CD4-positive, alpha-beta T cell (primary cell): Measurements from ENCODE around the gene MACROD2. TPM values are rescaled to one million over a fixed set of nuclear protein-coding genes. Genes with fewer than 3 reads are reported as not detected.
"Not testable (repeated sequence)": the region's sequence is repeated elsewhere in the genome, so short reads cannot be mapped to it uniquely, and the experiment has no call there.

Experiments
- ATAC-seq: fragments of 200-7000 bp; cut with Tn5 transposase; one replicate; pipeline ENCODE4 v1.10.0; 2022; ENCODE audit warnings: mild to moderate bottlenecking; ENCODE audit not compliant: poor library complexity
- CTCF ChIA-PET: fragments of 350-600 bp; sonication (Branson Sonifier 250); formaldehyde crosslinking; loops from one replicate; lab custom pipeline; 2021; ENCODE audit warnings: antibody characterized with exemption, inconsistent platforms; lab: Charles Lee
- POLR2A ChIA-PET: fragments of 350-600 bp; sonication (Branson Sonifier 250); formaldehyde crosslinking; loops from one replicate; lab custom pipeline; 2021; ENCODE audit warnings: antibody characterized with exemption, inconsistent platforms; lab: Charles Lee
- DNase-seq, 14 experiments: peaks; one replicate each; pipeline ENCODE4 v3.0.0-alpha.2; 2013 to 2020; ENCODE audit warnings: mixed read lengths in 2 of 14
- H3K27ac ChIP-seq, 2 donors: one replicate each; pipeline versions ENCODE4 v1.5.1 to v1.7.0; 2013; ENCODE audit warnings: low read length in 2 of 2, low read depth in 1 of 2, mild to moderate bottlenecking in 1 of 2
- H3K27me3 ChIP-seq, 2 experiments: 1 replicate in 1 of 2; 2 replicates in 1 of 2; pipeline versions ENCODE4 v1.6.1 to v1.7.0; 2013; ENCODE audit warnings: low read length in 2 of 2, control low read depth in 1 of 2, mild to moderate bottlenecking in 1 of 2, moderate library complexity in 1 of 2; ENCODE audit not compliant: insufficient read depth in 2 of 2, control insufficient read depth in 1 of 2
- H3K36me3 ChIP-seq: one replicate; pipeline ENCODE4 v1.6.1; 2013; ENCODE audit warnings: low read length, control low read depth; ENCODE audit not compliant: insufficient read depth
- H3K4me1 ChIP-seq: one replicate; pipeline ENCODE4 v1.6.1; 2013; ENCODE audit warnings: low read length, control low read depth; ENCODE audit not compliant: insufficient read depth
- H3K4me3 ChIP-seq: one replicate; pipeline ENCODE4 v1.5.1; 2013; ENCODE audit warnings: mild to moderate bottlenecking, low read length, moderate library complexity
- H3K9me3 ChIP-seq, 2 experiments: 1 replicate in 1 of 2; 2 replicates in 1 of 2; pipeline versions ENCODE4 v1.6.1 to v1.7.0; 2013; ENCODE audit warnings: low read length in 2 of 2, mild to moderate bottlenecking in 2 of 2, control low read depth in 1 of 2, moderate library complexity in 1 of 2; ENCODE audit not compliant: control insufficient read depth in 1 of 2, insufficient read depth in 1 of 2
- H3K27ac Mint-ChIP-seq: one replicate; pipeline ENCODE4 v1.8.0; 2020; ENCODE audit warnings: mixed read lengths
- H3K27me3 Mint-ChIP-seq: one replicate; pipeline ENCODE4 v1.8.0; 2021; ENCODE audit warnings: mixed read lengths
- H3K36me3 Mint-ChIP-seq: one replicate; pipeline ENCODE4 v1.8.0; 2021; ENCODE audit warnings: low read depth, mixed read lengths
- H3K4me1 Mint-ChIP-seq: one replicate; pipeline ENCODE4 v1.8.0; 2021; ENCODE audit warnings: low read depth, mixed read lengths
- H3K4me3 Mint-ChIP-seq: one replicate; pipeline ENCODE4 v1.8.0; 2020; ENCODE audit warnings: mild to moderate bottlenecking, mixed read lengths
- H3K9me3 Mint-ChIP-seq: one replicate; pipeline ENCODE4 v1.8.0; 2020; ENCODE audit warnings: mixed read lengths
- intact Hi-C, 2 experiments: fragments of 100-400 bp; cut with DNase I in 1 of 2; cut with micrococcal nuclease in 1 of 2; formaldehyde crosslinking; loops; one replicate each; pipeline versions ENCODE4 v1.15.1 to v1.9.0; 2023 to 2025; cut with DNase I, micrococcal nuclease
- total RNA-seq, 174 experiments: library from RNA in 2 of 174; stranded (reverse) in 2 of 174; gene quantifications; one replicate each; pipeline ENCODE4 v1.2.3 and lab custom pipeline; 2021 to 2026
- TF ChIP-seq, protein P1 (sequence below): fragments of 200-600 bp; IDR thresholded peaks from one replicate; pipeline ENCODE4 v1.8.0; 2022; ENCODE audit warnings: antibody characterized with exemption, mild to moderate bottlenecking

The MACROD2 gene
- total RNA-seq, 2 experiments from 2014 or later: not detected

DNA sequence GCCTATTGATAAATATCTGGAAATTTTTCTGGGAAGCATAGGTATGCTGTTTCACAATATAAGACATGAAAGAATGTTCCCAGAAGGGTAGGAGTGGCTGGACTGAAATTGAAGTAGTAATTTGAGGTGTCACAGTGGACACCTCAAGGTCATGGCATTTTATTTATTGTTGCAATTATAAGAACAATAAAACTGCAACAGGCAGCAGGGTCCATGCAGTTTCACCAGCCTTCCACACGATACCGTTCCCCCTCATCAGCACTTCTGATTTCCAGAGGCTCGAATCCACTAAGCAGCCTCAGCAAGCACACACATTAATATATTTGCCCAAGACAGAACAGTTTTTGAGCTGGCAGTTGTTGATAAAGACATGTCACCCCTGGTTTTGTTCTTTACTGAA, 1540.5 kb downstream of the MACROD2 start:
- H3K27me3 Mint-ChIP-seq: no peaks in the 10 kb centered on the region
- H3K27ac Mint-ChIP-seq: no peak overlapping the region
- TF ChIP-seq, protein P1, sequence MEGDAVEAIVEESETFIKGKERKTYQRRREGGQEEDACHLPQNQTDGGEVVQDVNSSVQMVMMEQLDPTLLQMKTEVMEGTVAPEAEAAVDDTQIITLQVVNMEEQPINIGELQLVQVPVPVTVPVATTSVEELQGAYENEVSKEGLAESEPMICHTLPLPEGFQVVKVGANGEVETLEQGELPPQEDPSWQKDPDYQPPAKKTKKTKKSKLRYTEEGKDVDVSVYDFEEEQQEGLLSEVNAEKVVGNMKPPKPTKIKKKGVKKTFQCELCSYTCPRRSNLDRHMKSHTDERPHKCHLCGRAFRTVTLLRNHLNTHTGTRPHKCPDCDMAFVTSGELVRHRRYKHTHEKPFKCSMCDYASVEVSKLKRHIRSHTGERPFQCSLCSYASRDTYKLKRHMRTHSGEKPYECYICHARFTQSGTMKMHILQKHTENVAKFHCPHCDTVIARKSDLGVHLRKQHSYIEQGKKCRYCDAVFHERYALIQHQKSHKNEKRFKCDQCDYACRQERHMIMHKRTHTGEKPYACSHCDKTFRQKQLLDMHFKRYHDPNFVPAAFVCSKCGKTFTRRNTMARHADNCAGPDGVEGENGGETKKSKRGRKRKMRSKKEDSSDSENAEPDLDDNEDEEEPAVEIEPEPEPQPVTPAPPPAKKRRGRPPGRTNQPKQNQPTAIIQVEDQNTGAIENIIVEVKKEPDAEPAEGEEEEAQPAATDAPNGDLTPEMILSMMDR: no peak
- DNase-seq (no peak), ATAC-seq (no peak)
- no peak overlapping the region for H3K4me3 Mint-ChIP-seq
- no peaks in the 10 kb centered on the region for H3K4me1 ChIP-seq
- no peaks in the 10 kb centered on the region for H3K4me1 Mint-ChIP-seq
- H3K9me3 ChIP-seq: peaks cover 0 to 4% of the 10 kb centered on the region in 2 experiments
- no peak overlapping the region for H3K27ac ChIP-seq
- no peak overlapping the region for H3K4me3 ChIP-seq
- POLR2A ChIA-PET: no interaction called here
- H3K36me3 ChIP-seq: no peaks in the 10 kb centered on the region
- intact Hi-C loops: no loop called here
- no peaks in the 10 kb centered on the region for H3K36me3 Mint-ChIP-seq
- H3K9me3 Mint-ChIP-seq: peaks cover 2% of the 10 kb centered on the region
- CTCF ChIA-PET: no interaction called here
- H3K27me3 ChIP-seq: no peaks in the 10 kb centered on the region

DNA sequence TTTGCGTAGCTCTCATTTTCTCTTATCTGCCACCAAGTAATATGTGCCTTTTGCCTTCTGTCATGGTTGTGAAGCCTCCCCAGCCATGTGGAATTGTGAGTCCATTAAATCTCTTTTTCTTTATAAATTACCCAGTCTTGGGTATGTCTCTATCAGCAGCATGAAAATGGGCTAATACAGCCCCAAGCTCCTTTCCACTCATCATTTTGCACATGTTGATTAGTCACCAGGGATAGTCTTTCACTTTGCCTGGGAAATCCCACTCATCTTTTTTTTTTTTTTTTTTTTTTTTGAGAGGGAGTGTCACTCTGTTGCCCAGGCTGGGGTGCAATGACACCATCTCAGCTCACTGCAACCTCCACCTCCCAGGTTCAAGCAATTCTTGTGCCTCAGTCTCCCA, 1541.9 kb downstream of the MACROD2 start:
- POLR2A ChIA-PET, H3K36me3 ChIP-seq, H3K4me3 ChIP-seq, H3K27me3 Mint-ChIP-seq, H3K27ac Mint-ChIP-seq, H3K4me3 Mint-ChIP-seq, H3K4me1 ChIP-seq, intact Hi-C loops, ATAC-seq, H3K27me3 ChIP-seq, H3K36me3 Mint-ChIP-seq, CTCF ChIA-PET, H3K4me1 Mint-ChIP-seq, DNase-seq, H3K9me3 Mint-ChIP-seq, H3K27ac ChIP-seq, H3K9me3 ChIP-seq: not testable (repeated sequence)

DNA sequence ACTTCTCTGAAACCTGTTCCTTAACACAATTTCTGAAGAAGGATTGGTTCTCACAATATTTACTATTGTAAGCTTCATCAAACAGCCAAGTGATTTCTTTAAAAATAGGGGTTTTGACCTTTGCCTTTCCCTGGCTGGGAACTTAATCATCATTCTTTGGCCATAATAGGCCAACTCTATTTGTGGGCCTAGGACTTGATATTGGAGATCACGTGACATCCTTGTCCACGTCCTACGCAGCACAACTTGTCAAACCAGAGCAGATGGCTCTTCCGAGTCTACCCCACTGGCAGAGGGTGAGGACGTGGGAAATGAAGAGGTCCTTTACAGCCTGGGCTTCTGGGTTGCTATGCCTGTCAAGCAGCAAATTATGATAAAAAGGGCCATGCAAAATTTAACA, 1547.3 kb downstream of the MACROD2 start:
- no peak overlapping the region for H3K27ac Mint-ChIP-seq
- ATAC-seq: no peak

DNA sequence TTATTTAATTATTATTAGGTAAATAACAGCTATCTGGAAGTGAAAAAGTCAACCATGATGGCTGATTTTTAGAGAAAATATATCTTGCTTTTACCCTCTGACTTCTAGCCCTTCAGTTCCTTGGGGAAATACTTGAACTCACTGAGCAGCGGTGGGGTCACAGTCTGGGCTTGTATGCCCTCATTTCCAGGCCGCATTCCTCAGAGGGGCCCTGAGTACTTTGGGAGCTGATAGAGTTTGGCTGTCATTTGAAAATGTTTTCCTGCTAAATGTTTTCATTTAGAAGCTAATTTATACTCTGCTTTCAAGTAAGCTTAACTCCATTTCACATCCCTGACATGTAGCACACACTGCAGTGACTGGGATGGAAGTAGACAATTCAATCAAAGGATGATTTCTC, 1549.4 kb downstream of the MACROD2 start:
- Histone ChIP-seq H3K9me3 (peaks cover 0 to 6% of the 10 kb centered on the region in 2 experiments), H3K4me1 (no peaks in the 10 kb centered on the region), H3K27me3 (no peaks in the 10 kb centered on the region), H3K4me3 (no peak overlapping the region), H3K27ac (no peak overlapping the region), H3K36me3 (no peaks in the 10 kb centered on the region)
- intact Hi-C loops: no loop called here
- Mint-ChIP-seq H3K4me1 (no peaks in the 10 kb centered on the region), H3K9me3 (peaks cover 9% of the 10 kb centered on the region), H3K27me3 (no peaks in the 10 kb centered on the region), H3K27ac (no peak overlapping the region), H3K4me3 (no peak overlapping the region), H3K36me3 (no peaks in the 10 kb centered on the region)
- DNase-seq: no peak
- ATAC-seq: no peak
- TF ChIP-seq, protein P1: no peak
- CTCF ChIA-PET: no interaction called here
- POLR2A ChIA-PET: no interaction called here

More for the DNA sequence above, 1547.3 kb downstream of the MACROD2 start:
- H3K27ac ChIP-seq: no peak overlapping the region
- no peak overlapping the region for H3K4me3 ChIP-seq
- Mint-ChIP-seq H3K4me3 (no peak overlapping the region), H3K9me3 (peaks cover 5% of the 10 kb centered on the region), H3K36me3 (no peaks in the 10 kb centered on the region), H3K27me3 (no peaks in the 10 kb centered on the region), H3K4me1 (no peaks in the 10 kb centered on the region)
- DNase-seq: no peak
- ChIA-PET POLR2A (no interaction called here), CTCF (no interaction called here)
- peaks cover 0 to 4% of the 10 kb centered on the region in 2 experiments for H3K9me3 ChIP-seq
- no peaks in the 10 kb centered on the region for H3K36me3 ChIP-seq
- no peaks in the 10 kb centered on the region for H3K27me3 ChIP-seq
- TF ChIP-seq, protein P1: no peak
- H3K4me1 ChIP-seq: no peaks in the 10 kb centered on the region
- intact Hi-C loops: no loop called here
